Karpas-422 (cell line): ENCODE data around the gene NR2F2. TPM values are rescaled to one million over a fixed set of nuclear protein-coding genes. Genes with fewer than 3 reads are reported as not detected.

Experiments used
- DNase-seq: peaks from one replicate; pipeline ENCODE4 v3.0.0-alpha.2; 2015
- H2AFZ ChIP-seq: fragments of 200-600 bp; sonication (generic); 2 replicates; pipeline ENCODE4 v1.6.1; 2014; ENCODE audit warnings: antibody characterized with exemption, low read length, mixed read lengths
- H3K27ac ChIP-seq: fragments of 200-600 bp; sonication (generic); 2 replicates; pipeline ENCODE4 v1.5.1; 2014; ENCODE audit warnings: mild to moderate bottlenecking, low read length, moderate library complexity
- H3K27me3 ChIP-seq: fragments of 200-600 bp; sonication (generic); 2 replicates; pipeline ENCODE4 v1.6.1; 2014; ENCODE audit warnings: low read length, mixed read lengths
- H3K36me3 ChIP-seq: fragments of 200-600 bp; sonication (generic); 2 replicates; pipeline ENCODE4 v1.6.1; 2014; ENCODE audit warnings: low read length, mixed read lengths; ENCODE audit not compliant: insufficient read depth
- H3K4me1 ChIP-seq: fragments of 200-600 bp; sonication (generic); 2 replicates; pipeline ENCODE4 v1.6.1; 2014; ENCODE audit warnings: mild to moderate bottlenecking, low read length, mixed read lengths
- H3K4me2 ChIP-seq: fragments of 200-600 bp; sonication (generic); 2 replicates; pipeline ENCODE4 v1.6.1; 2014; ENCODE audit warnings: low read length, low read depth, mild to moderate bottlenecking; ENCODE audit not compliant: poor library complexity, severe bottlenecking
- H3K4me3 ChIP-seq: fragments of 200-600 bp; sonication (generic); 2 replicates; pipeline ENCODE4 v1.5.1; 2014; ENCODE audit warnings: mild to moderate bottlenecking, antibody characterized with exemption, low read length, mixed read lengths
- H3K79me2 ChIP-seq: fragments of 200-600 bp; sonication (generic); 2 replicates; pipeline ENCODE4 v1.6.1; 2014; ENCODE audit warnings: mild to moderate bottlenecking, low read length, mixed read lengths
- H3K9ac ChIP-seq: fragments of 200-600 bp; sonication (generic); 2 replicates; pipeline ENCODE4 v1.6.0; 2014; ENCODE audit warnings: low read length
- H3K9me2 ChIP-seq: fragments of 200-600 bp; sonication (generic), shearing (Covaris generic); replicated peaks from 2 replicates; pipeline ENCODE4 v1.6.0; 2014; ENCODE audit warnings: mild to moderate bottlenecking, low read length, moderate library complexity; ENCODE audit not compliant: insufficient read depth
- H3K9me3 ChIP-seq: fragments of 300-700, 200-600 bp; sonication (generic); 2 replicates; pipeline ENCODE4 v1.6.1; 2014; ENCODE audit warnings: low read length, mixed read lengths
- H4K20me1 ChIP-seq: fragments of 200-600 bp; sonication (generic); 2 replicates; pipeline ENCODE4 v1.6.1; 2014; ENCODE audit warnings: mild to moderate bottlenecking, antibody characterized with exemption, low read length, low read depth; ENCODE audit not compliant: insufficient read depth
- total RNA-seq: library from RNA; depleted of rRNA; stranded (reverse); fragments of >200 nt; shearing (Covaris generic); gene quantifications from 2 replicates; pipeline ENCODE4 v1.2.3, GENCODE V29; 2014; ENCODE audit warnings: low replicate concordance

The NR2F2 gene
- total RNA-seq, 1 experiment from 2014 or later = not detected

- Histone ChIP-seq H3K9me2 (no peaks in the 10 kb centered on the region), H3K9ac (no peak overlapping the region), H3K27me3 (no peaks in the 10 kb centered on the region), H3K9me3 (peaks cover 14% of the 10 kb centered on the region), H2AFZ (no peak overlapping the region), H3K36me3 (no peaks in the 10 kb centered on the region), H3K4me1 (no peaks in the 10 kb centered on the region), H3K27ac (no peak overlapping the region), H3K79me2 (no peaks in the 10 kb centered on the region), H3K4me2 (no peak overlapping the region), H4K20me1 (no peaks in the 10 kb centered on the region), H3K4me3 (no peak overlapping the region)
- no peak for DNase-seq
Observed at GRCh38 chr15:96340598-96341512, 10.4 kb downstream of the NR2F2 start.

GRCh38 chr15:96341513-96342405 is 11.3 kb downstream of the NR2F2 start:
- DNase-seq = no peak
- H2AFZ ChIP-seq = no peak overlapping the region
- H3K27ac ChIP-seq = no peak overlapping the region
- no peak overlapping the region for H3K4me3 ChIP-seq
- H3K36me3 ChIP-seq = no peaks in the 10 kb centered on the region
- H3K4me2 ChIP-seq = no peak overlapping the region
- no peaks in the 10 kb centered on the region for H4K20me1 ChIP-seq
- H3K9me2 ChIP-seq = no peaks in the 10 kb centered on the region
- no peak overlapping the region for H3K9ac ChIP-seq
- H3K4me1 ChIP-seq = no peaks in the 10 kb centered on the region
- no peaks in the 10 kb centered on the region for H3K79me2 ChIP-seq
- peaks cover 18% of the 10 kb centered on the region for H3K9me3 ChIP-seq
- no peaks in the 10 kb centered on the region for H3K27me3 ChIP-seq

- Histone ChIP-seq H3K9ac (no peak overlapping the region), H3K4me3 (no peak overlapping the region), H3K4me2 (no peak overlapping the region), H2AFZ (no peak overlapping the region), H3K27ac (no peak overlapping the region), H3K79me2 (no peaks in the 10 kb centered on the region), H3K9me3 (peaks cover 18% of the 10 kb centered on the region), H3K36me3 (no peaks in the 10 kb centered on the region), H3K27me3 (no peaks in the 10 kb centered on the region), H3K9me2 (no peaks in the 10 kb centered on the region), H3K4me1 (no peaks in the 10 kb centered on the region), H4K20me1 (no peaks in the 10 kb centered on the region)
- DNase-seq = no peak
Observed at GRCh38 chr15:96342406-96343112, 12.1 kb downstream of the NR2F2 start.

GRCh38 chr15:96343113-96344059 is 12.9 kb downstream of the NR2F2 start:
- Histone ChIP-seq H3K36me3 (no peaks in the 10 kb centered on the region), H3K27ac (no peak overlapping the region), H3K79me2 (no peaks in the 10 kb centered on the region), H3K4me3 (no peak overlapping the region), H3K4me2 (no peak overlapping the region), H3K9me3 (peaks cover 18% of the 10 kb centered on the region), H3K27me3 (no peaks in the 10 kb centered on the region), H3K9me2 (no peaks in the 10 kb centered on the region), H3K4me1 (no peaks in the 10 kb centered on the region), H2AFZ (no peak overlapping the region), H4K20me1 (no peaks in the 10 kb centered on the region), H3K9ac (no peak overlapping the region)
- DNase-seq = no peak

- Histone ChIP-seq H3K4me1 (no peaks in the 10 kb centered on the region), H3K9ac (no peak overlapping the region), H3K27me3 (no peaks in the 10 kb centered on the region), H4K20me1 (no peaks in the 10 kb centered on the region), H3K36me3 (no peaks in the 10 kb centered on the region), H3K4me3 (no peak overlapping the region), H3K4me2 (no peak overlapping the region), H3K9me2 (no peaks in the 10 kb centered on the region), H2AFZ (no peak overlapping the region), H3K27ac (no peak overlapping the region), H3K79me2 (no peaks in the 10 kb centered on the region), H3K9me3 (peaks cover 18% of the 10 kb centered on the region)
- no peak for DNase-seq
Observed at GRCh38 chr15:96344060-96344705, 13.7 kb downstream of the NR2F2 start.

GRCh38 chr15:96344706-96345559 is 14.4 kb downstream of the NR2F2 start:
- Histone ChIP-seq H3K9me2 (no peaks in the 10 kb centered on the region), H3K27ac (no peak overlapping the region), H3K4me3 (no peak overlapping the region), H3K27me3 (no peaks in the 10 kb centered on the region), H3K4me2 (no peak overlapping the region), H3K79me2 (no peaks in the 10 kb centered on the region), H4K20me1 (no peaks in the 10 kb centered on the region), H3K9me3 (peaks cover 17% of the 10 kb centered on the region), H2AFZ (no peak overlapping the region), H3K36me3 (no peaks in the 10 kb centered on the region), H3K4me1 (no peaks in the 10 kb centered on the region), H3K9ac (no peak overlapping the region)
- DNase-seq = no peak
